ENCODE results near the gene JAM3.

JAM3 gene

DNA sequence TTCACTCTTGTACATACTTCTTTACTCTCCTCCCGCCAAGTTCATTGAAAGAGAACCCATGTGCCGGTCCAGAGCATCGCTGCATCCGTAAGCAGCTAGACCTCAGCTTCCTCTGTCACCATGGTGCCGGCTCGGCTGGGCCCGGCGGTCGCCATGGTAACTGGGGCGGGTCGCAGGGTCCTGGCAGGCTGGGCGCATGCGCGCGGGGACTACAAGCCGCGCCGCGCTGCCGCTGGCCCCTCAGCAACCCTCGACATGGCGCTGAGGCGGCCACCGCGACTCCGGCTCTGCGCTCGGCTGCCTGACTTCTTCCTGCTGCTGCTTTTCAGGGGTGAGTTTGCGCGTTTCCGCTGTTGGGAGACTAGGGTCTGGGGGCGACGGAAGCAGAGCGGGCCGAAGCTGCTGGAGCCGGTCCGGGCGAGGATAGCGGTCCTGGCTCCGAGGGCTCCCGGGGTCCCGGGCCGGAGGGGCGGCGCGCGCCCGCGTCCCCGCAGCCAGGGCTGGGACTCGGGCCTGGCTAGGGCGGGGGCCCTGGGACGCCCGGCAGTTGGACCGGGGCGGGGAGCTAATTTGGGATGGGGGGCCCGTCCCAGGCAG, at the start of gene JAM3:
Gene JAM3 (plus strand): TSS at position 244 of the 597 bp plus-strand sequence. CDS start 12 bp downstream, at position 256.
- peak; percentile 28 for DNase-seq

DNA sequence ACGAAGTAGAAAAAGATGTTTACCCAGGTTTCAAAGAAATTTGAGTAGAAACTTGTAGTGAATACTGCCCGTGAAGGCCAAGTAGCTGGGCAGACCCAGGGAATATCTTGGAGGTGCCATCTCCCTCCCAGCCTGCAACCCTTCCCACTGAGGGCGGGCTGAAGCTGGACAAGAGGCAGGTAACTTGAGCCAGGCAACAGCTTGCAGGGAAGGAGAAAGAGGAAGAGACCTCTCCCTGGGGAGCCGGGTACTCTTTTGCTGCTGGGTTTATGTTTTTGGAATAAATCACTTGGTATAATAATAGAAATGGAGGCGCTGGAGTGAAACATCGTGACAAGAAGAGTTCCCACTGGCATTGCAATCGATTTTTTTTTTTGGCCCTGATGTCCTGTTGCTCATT, 49.4 kb upstream of the JAM3 start:
- DNase-seq: no peak

DNA sequence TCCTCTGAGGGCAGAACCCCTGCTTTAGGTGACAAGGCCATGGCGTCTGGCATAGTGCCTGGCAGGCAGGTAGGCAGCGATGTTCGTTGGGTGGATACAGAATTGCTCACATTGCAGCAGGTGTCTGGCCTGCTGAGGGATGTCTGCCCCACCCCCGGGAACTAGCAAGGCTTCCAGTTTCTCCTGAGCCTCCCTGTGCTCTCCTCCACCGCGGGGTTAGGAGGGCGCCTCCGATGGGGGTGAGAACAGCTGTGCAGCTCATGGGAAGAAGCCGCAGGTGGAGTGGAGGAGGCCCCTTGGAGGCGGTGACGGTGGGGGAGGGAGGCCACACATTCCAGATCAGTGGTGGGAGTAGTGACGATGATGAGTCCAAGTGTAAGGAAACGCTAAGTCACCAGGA, 48.3 kb upstream of the JAM3 start:
- DNase-seq: no peak

DNA sequence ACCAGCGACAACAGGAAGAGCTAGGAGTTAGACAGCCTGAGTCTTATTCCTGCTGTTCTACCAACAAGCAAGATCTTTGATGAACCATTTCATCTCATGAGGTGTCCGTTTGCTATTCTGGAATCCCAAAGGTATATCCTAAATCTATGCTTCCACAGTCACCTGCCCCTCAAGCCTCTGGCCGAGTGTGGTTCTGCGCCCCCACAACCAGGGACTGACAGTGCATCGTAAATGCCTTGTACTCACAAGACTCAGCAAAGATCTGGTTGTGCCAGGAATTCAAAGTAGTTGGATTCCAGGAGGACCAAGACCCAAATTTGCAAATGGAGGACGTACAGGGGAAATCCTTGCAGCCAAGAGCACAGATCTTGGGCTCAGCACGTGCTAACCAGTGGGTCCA, 47.5 kb upstream of the JAM3 start:
- no peak for DNase-seq

DNA sequence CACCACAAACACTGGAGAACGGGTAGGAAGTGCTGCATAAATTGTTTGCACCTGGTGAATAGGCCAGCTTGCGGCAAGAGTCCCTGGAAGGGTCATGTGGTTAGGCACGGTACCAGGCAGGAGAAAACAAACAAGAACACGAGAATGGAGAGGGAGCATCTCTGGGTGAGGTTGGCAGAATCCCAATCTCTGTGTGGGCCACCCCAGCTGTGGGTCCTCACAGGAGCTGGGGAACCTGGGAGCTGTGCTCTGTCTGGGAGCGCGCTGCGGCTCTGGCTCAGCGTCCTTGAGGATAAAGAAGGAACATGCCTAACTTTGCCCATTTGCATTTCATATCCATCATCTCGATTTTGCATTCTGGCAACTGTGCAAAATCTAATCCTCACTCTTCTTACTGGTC, 46.1 kb upstream of the JAM3 start:
- DNase-seq: no peak

DNA sequence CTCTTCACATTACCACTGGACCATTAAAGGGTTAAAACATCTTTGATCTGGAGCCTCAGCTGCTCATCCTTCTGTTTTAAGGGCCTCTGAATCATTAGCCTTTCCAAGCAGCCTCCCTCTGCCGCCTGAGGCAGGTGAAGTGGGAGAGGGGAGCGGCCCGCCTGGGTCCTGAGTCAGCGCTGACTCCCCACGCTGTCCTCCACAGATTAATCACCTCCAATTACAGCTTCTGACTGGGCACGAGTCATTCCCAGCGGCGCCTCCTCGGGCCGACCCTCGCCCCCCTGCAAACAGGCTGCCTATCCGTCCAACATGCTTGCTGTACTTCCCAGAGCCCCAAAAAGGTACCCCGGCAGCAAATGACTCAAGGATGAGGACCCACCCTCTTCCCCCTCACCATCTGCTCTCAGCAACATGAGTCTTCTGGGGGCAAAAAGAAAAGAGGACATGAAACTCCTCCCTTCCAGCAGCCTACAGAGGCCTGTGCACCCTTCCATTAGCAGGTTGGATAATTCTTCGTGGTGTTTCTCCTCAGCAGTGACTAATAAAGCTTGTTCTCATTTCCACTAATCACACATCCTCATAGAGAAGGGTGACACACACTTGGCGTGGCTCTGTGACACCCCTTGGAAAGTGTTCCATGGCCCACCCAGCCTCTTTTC, 44.3 kb upstream of the JAM3 start:
- no peak for DNase-seq

DNA sequence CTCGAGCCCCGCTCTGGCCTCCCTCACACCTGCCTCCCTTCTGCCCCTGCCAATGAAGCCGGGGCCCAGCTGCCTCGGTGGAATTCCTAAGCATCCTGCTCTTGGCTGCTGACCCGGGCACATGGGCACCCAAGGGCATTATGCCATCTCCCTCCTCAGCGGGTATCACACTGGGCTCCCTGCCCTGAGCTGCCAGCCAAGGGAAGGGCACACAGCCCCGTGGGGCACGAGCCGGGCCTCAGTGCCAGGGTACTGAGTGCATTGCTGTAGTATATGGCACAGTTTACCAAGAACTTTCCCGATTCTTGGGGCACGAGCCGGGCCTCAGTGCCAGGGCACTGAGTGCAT, 43.8 kb upstream of the JAM3 start:
- DNase-seq: no peak

DNA sequence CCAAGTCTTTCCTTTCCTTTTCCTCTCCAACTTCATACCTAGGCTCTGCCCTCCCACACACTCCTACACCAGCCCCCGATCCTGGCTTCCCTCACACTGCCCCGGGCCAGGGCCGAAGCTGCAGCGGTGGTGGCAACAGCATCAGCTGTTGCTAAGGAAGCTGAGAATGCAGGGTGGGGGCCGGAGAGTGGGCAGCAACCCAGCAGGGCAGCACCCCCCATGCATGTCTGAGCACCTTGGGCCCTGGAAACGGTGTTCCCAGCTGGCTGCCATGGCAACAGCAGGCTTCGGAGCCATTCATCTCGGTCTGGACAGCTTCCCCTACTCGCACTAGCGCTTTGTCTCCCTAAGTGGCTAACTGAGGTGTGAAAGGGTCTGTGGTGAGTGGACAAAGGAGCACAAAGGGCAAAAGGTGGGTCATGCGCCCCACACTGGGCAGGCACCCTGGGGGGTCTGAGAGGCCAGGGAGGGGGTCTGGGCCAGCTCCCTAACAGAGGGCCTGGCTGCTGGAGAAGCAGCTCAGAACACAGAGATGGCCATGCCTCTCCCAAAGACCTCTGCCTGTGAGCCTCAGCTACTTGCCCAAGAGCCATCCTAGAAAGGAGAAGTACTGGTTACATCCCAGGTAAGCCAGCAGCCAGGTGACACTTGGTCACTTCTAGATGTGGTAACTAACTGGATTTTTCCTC, 42.1 kb upstream of the JAM3 start:
- DNase-seq: no peak

DNA sequence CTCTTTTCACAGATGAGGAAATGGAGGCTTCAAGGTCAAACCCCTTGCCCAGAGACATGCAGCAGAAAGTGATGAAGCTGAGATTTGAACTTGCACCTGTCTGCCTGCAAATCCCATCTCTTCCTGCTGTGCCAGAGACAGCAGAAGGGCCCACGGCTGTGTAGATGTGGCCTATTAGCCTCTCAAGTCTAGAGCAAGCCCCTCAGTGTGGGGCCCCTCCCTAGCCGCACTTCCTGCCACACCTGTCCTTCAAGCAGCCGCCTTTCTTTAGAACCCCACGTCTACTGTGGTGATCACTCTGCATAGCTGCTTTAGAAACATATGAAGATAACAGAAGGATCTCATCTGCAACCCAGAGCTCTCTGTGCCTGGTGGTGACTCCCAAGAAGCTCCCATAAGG, 41.2 kb upstream of the JAM3 start:
- DNase-seq: no peak

DNA sequence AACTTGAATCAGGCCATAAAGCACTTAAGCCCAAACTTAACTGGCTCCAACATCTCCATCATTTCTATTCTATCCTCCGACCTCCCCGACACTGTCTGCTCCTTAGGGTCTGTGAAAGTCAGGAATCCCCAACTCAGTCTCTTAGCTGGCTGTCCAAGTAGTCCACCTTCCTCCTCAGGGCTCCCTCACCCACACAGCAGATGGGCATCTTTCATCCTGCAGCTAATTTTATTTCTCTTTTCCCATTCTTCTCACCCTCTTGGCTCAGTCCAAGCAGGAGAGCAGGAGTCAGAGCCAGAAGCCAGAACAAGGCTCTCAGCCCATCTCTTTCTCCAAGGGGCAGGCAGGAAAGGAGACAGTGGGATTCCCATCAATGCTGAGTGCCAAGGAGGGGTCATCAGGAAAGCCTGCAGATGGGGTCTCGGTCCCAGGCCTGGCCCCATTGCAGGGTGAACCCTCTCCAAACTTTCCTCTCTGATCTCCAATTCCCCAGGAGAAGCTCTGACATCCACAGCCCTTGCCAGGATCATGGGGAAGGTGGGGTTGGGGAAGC, 40.4 kb upstream of the JAM3 start:
- no peak for DNase-seq

DNA sequence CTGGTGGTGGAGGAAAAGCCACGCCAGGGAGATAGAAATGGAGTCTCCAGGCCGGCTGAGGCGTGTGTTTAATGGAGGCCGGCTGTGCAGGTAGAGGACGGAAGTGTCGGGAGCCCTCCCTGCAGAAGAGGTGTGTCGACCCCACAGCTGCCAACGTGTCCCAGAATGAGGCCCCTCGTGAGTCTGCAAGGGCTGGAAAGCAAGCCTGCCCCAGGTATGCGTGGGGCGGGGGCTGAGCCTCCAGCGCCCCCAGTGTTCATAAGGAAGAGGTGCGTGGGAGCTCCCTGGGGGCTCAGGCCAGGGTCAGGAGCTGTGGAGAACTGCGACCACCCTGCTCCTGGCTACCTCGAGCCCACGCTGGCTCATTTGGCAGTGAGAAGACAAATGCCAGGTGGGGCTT, 38.0 kb upstream of the JAM3 start:
- no peak for DNase-seq

DNA sequence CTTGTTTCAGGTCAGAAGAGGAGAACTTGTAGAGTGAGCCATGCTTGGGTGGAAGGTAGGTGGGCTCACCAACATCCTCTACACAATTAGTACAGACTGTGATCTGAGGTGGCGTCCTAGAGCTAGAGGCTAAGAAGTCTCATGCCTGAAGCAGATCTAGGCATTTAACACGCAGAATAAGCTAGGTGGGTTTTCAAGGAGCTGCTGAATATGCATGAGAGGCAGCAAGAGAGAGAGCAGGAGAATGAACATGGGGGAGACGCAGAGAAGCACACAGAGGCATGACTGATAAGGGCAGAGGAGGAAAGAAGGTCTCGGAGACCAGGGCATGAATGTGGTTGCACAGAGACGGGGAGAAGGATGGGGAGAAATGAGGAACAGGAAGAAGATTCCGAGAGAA, 36.8 kb upstream of the JAM3 start:
- no peak for DNase-seq

DNA sequence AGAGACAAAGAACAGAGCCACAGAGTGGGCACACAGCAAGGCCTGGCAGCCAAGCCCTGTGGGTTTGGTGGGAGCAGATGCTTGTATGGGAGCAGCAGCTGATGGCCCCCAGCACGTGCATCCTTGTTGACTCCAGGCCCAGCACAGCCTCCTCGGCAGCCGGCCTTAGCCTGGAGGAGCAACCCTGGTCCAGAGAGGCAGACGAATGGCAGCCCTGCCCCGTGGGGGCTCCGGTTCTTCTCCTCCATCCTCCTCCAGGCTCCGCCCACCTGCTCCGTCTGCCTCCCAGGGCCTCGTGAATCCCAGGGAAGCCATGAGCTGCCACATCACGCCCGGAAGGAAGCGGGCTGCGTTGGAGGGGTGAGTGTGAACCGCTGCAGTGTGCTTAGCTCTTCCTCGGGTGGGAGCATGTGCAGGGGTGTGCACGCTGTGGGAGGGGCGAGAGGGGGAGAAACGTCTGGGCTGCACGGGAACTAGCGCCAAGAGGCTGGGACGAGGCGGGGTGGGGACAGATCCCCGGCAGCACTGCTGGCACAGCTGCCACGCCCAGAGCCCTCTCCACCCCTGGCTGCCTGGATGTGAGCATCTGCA, 36.3 kb upstream of the JAM3 start:
- peak; percentile 62 for DNase-seq

DNA sequence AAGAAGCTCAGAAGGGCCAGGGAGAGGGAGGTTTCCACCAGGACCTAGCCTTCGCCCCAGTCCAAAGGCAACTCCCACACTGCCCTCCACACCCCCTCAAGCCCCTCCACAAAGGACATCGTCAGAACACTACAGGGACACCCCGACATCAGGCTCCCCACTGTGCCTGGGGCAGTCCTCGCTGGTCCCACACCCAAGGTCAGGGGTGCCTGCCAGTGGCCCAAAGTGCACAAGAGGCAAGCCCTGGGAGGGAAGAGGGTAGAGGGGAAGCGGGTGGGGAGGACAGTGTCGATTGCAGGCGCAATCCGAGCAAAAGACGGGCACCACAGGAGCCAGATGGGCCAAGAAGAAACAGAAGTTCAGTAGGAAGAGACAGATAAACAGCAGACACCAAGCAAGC, 35.6 kb upstream of the JAM3 start:
- no peak for DNase-seq

DNA sequence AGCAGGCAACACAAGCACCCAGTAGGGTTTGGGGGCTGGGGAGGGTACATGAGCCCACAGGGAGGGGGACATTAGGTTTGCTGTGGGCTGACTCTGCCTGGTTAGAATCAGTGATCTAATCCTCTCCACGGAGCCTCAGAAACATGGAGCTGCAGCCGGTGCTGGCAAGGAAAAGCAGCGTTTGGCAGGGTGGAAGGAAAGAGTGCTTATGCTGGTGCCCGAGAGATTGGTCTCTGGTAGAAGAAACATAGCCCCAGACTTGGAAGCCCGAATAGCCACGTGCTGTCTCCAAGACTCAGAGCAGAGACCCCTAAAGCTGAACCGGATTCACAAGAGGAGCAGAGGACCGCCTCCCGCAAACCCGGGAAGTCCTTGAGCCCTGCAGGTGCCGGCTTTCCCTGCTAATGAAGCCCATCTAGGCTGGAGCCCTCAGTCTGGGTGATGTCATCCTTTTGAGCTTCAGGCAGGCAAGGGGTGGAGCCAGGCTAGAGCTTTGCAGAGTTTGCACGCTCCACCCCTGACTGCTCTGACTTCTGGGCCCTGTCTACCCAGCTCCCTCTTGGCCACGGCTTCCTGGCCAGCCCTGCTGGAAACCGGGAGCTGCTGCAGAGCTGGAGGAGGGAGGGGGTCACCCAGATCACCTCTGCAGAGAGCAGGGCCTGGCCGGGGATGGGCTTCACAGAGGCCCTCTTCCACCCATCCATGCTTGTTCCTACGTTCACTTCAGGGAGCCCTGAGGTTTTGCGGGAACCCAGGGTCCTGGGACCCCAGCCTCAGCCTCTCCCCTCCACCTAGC, 35.0 kb upstream of the JAM3 start:
- peak; percentile 61 for DNase-seq

DNA sequence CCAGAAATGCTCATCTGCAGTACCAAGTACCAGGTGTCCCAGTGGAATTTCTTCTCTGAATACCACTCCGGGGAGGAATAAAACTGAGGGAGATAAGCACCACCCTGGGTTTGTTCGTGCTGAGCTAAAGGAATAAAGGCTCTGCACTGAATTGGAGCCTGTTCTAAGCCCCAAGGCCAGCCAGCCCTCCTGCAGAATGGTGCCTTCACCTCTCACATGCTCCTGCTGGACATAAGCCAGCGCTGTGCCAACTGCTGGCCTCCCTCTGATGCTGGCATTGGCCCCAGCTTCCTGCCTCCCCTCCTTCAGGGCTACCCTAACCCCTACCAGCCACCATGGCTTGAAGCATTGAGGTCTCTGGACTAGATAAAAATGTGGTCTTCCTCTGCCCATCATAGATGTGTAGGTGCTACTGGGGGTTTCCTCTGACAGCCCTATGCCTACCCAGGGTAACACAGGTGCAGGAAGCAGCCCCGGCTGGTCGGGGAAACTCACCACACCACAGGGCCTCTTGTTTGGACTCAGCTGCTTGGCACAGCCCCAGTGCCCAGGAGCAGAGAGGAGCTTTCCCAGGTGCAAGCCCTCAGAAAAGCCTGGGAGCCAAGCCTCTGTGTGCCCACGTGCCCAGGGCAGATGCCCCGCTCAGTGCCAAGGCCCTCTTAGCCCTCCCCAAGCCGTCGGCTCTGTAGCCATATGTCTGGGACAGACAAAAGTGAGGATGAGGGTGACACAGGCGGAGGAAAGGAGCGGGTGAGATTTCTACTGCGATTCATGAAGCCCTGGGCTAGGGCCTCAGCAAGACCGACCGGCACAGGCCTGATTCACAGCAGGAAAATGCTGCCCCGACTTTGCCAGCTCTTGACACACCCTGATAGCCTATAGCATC, 34.1 kb upstream of the JAM3 start:
- no peak for DNase-seq

DNA sequence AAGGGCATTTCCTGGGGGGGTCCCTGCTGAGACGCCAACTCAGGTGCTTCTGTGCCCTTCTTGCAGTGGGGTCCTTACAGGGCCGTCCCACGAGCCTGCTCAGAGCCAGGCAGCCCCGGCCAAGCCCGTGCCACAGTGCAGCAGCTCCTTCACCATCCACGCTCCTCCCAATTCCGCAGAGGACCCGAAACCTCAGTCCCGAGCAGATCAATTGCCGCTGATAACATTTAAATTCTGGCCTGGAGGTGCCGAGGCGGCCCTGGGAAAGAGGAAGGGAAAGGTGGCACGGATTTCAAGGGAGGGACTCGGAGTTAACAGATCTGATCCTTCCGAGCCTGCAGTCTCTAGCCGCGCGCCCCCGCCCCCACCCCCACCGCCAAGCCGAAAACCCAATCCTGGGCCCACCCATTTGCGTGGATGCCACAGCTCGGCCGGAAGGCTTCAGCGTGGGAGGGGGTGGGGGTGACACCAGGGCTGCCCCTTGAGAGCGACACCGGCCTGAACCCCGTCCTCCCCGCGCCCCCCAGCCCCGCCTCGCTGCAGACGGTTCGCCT, 32.3 kb upstream of the JAM3 start:
- DNase-seq: no peak

DNA sequence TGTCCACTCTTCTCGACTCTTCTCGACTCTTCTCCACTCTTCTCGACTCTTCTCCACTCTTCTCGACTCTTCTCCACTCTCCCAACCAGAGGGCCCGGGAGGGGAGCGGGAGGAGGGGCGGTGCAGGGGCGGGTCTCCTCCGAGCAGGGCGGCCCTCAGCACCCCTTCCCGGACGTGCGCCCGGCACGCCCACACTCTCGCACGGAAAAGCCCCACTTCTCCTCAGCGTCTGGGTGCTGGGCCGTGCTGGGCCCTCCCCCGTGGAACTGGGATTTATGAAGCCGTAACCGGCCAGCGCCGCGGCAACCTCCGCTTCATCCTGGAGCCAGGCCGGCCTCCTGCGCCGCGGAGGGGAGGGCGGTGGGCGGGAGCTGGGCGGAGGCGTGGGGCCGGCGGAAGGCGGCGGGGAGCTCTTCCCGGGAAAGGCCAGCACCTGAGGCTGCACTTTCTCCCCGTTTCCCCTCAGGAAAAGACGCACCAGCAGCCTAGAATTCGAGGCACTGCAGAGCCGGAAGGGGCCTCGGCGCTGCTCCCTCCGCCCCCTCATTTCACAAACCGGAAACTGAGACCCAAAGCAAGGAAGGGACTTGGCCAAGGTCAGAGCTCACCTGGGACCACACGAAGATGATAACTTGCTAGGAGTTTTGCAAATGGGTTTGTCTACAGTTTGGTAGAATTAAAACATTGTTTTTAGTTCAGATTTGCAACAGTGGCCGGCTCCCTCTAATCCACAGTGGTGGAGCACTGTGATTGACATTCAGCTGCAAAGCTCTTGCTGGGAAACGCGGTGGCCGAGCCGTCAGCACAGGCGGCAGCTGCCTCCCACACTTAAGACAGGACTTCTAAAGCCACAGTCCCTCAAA, 31.6 kb upstream of the JAM3 start:
- no peak for DNase-seq

DNA sequence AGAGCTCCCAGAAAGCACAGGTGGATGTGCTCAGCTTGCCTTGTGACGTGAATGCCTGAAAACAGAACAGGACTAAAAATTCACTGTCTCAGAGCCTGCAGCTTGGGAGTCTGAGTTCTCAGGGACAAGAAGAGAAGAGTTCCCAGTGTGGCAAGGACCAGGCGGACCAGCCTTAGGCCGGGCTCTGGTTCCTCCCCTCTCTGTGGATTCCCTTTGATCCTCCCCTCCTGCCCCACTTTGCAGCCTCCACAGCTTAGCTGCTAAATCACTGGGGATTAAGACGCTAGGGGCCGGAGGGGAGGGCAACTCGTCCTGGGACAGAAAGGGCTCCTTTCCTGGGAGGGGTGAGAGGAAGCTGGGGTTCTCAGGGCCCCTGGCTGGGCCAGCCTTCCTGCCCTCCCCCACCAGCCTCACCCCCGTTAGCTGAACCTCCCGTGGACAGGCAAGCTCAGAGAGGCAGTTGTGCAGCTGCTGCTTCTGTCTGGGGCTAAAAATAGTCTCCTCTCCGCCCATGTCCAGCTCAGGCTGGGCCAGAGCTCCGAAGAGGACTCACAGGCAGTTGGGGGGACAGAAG, 29.9 kb upstream of the JAM3 start:
- no peak for DNase-seq

DNA sequence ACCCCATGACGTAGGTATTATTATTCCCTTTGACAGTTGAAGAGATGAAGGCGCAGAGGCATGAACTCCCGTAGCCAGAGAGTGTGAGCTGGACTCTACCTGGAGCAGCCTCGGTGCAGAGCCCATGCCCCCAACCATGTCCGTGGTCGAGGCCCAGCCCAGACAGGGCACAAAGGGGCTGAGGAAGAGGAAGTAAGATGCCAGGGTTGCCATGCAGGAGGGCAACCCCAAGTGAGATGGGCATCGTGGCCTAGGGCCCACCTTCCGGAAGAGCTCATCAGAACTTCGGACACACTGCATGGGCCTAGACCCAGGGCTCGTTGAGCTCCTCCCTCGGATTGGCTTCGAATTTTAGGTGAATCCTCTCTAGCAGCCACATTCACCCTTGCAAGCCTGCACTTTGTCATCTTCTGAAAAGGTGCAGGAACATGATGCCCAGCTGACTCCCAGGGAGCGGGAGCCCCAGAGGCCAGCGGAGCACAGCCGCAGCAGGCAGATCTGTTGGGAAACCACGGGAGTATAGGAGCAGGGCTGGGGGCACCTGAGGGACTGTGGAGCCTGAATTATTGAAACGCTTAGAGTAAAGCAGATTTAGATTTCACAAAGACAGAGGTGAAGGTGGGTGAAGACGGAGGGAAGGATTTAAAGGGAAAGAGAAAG, 29.0 kb upstream of the JAM3 start:
- DNase-seq: no peak
